HG03045 (cell line): Measurements from ENCODE around the gene PARP12.

Experiments used
- ATAC-seq: cut with Tn5 transposase; IDR thresholded peaks from one replicate; pipeline ENCODE4 v1.9.1; 2021; ENCODE audit warnings: mild to moderate bottlenecking, moderate library complexity; ENCODE audit not compliant: unreplicated experiment

Gene PARP12

GRCh38 chr7:140017034-140017433 lies 45.7 kb downstream of the PARP12 start:
- no peak for ATAC-seq

GRCh38 chr7:140016540-140016939 lies 46.2 kb downstream of the PARP12 start:
- no peak for ATAC-seq

DNA sequence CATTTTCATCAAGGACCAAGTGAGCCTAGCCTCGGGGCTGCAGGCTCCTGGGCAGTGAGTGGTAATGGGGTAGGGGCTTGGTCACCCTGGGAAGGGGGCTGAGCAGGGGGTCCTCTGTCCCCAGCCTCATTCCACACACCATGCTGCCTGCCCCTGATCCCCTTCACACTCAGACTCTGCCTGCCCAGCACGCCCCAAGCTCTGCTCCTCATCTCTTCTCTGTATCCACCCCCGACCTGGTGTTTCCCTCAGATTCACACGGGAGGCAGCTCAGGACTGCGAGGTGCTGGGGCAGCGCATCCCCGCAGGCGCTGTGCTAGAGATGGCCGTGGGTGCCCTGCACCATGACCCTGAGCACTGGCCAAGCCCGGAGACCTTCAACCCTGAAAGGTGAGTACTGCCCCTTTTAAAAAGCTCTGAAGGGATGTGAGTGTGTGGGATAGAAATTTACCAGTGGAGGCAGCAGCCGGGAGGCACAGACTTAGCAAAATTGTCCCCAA lies 47.2 kb downstream of the PARP12 start:
- no peak for ATAC-seq

DNA sequence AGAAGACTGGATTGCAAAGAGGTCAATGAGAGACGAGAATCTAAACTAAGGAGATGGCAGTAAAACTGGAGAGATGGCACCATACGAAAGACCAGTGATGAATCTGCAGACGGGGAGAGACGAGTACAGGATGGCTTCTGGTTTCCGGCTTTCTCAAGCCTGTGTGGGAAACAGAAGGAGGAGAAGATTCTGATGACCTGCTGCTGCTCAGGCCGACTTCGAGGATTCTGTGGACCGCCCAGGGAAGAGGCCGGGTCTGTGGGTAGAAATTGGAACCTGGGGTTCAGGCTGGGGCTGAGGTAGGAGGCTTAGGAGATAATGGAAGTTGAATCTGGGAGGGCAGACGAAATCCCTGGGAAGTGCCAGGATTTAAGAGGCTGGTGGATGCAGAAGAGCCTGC lies 48.6 kb downstream of the PARP12 start:
- no peak for ATAC-seq

- no peak for ATAC-seq
Measured at GRCh38 chr7:140013676-140014075, 49.1 kb downstream of the PARP12 start.

- no peak for ATAC-seq
Measured at GRCh38 chr7:140010194-140010895, 52.4 kb downstream of the PARP12 start.

GRCh38 chr7:140009735-140010134 lies 53.0 kb downstream of the PARP12 start:
- ATAC-seq: no peak

GRCh38 chr7:140008755-140009610 lies 53.8 kb downstream of the PARP12 start:
- no peak for ATAC-seq

DNA sequence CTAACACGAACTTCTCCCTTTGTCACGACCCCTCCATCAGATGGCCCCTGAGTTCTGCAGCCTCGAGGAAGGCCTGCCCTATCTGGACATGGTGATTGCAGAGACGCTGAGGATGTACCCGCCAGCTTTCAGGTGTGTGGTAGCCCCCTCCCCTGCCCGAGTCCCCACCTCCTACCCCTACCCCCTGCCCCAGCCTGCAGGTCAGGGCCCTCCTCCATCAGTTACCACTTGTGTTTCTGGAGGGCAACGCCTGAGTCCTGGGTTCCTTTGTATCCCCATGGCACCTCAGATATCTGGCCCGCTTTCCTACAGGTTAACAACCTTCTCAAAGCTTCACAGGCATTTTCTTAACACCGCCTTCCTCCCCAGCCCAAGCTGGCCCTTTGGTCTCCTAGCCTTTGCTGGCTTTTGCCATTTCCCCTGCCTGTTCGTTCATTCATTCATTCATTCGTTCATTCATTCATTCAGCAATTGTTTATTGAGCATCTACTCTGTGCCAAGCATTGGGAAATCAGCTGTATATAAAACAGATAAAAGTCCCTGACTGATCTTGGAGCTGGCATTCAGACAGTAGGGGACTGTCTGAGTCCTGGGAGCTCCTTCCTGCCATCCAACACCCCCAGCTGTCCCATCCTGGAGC lies 55.6 kb downstream of the PARP12 start:
- ATAC-seq: no peak

DNA sequence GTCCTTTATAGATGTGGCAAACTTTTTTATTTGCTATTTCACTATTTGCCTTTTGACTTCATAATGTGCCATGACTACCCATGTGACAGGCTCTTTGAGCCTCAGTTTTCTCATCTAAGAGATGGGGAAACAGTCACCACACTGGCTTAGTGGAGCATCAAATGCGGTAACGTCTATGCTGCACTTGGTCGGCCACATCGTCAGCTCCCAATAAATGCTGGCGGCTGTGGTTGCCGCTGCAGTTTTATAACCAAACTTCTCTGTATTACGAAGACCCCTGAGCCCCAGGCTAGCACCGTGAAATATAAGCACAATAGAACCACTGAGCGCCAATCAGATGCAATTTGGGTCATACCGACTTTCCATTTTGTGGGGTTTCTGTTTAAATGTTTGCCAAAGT lies 56.2 kb downstream of the PARP12 start:
- no peak for ATAC-seq

DNA sequence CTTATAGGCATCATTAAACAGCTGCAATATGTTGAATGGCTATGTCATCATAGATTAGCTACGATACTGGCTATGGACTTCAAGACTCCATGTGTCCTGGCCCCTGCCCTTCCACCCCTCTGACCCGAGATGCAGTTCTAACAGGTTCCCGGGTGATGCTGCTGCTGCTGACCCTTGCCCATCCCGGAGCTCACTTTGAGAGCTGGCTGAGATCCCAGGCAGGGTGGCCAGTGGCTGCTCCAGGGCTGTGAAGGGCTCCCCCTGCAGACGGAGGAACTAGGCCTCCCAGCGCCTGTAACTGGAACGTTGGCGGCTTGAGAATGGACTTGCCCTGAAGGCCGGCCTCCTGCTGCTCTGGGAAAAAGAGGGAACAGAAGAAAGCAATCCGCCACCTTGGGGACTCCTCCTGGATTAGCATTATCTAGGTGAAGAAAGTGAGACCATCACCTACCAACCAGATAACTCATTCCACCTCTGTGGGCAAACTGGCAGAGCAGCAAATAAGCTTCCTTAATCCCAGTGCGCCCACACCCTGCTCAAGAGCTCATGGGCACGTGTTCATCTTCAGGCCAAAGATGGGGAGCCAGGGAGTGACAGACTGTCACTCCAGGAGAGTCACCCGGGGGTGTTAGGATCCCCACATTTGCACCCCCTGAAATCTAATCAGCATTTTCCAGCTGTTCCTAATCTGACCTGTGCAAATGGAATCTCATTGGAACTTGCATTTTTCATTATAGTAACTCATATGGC lies 56.8 kb downstream of the PARP12 start:
- no peak for ATAC-seq

- ATAC-seq: no peak
Measured at GRCh38 chr7:140005341-140005740, 57.4 kb downstream of the PARP12 start.

DNA sequence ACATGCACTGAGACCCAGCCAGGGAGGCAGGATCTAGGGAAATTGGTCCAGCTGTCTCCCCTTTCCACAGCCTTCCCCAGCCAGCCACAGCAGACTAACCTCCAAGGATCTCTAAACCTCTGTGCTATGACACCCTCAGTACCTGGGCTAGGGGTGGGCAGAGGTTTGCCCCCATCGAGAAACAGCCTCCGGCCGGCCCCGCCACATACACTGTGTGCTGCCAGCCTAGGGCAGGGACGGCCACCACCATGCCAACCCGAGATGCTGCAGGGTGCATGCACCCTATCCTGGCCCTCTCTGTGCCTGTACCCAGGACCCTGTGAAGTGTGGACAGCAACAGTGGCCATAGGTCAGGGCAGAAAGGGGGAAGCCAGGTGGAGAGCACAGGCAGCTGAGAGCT lies 58.1 kb downstream of the PARP12 start:
- no peak for ATAC-seq

- no peak for ATAC-seq
Measured at GRCh38 chr7:140003913-140004382, 58.8 kb downstream of the PARP12 start.

GRCh38 chr7:140000666-140001268 lies 62.0 kb downstream of the PARP12 start:
- no peak for ATAC-seq

GRCh38 chr7:139999516-139999915 lies 63.2 kb downstream of the PARP12 start:
- no peak for ATAC-seq

- no peak for ATAC-seq
Measured at GRCh38 chr7:139998572-139998971, 64.2 kb downstream of the PARP12 start.

GRCh38 chr7:139995017-139995915 lies 67.5 kb downstream of the PARP12 start:
- no peak for ATAC-seq

DNA sequence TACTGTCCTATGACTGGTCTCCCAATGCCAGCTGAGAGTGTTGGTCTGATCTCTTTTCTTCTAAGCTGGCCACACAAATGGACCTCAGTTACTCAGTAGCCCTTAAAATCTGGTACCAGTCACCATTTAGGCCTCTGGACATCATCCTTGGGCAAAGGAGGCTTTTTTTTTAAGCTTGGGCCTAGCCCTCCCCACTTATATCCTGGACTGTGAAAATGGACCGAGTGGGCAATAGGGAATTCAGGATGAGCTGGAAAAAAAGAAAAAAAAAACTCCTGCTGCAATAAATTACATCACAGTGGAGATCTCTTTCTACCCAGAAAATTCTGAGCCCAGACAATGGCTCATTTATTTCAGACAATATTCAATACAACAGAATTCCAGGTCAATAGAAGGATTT lies 68.4 kb downstream of the PARP12 start:
- ATAC-seq: no peak
